Measurements from ENCODE around the gene CDH12.

DNA sequence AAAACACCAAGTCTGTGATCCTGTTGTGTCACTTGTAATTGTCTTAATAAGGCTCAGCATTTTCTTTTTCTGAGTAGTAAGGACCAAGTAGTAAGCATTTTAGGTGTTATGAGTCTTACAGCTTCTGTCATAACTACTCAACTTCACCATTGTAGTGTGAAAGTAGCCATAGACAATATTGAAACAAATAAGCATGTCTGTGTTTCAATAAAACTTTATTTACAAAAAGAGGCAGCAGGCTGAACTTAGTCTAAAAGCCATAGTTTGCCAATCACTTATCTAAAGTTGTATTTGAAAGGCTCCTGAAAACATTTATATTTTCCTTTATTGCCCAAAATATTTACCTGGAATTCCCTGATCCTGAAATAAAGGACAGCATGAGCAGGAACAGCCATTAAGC lies 796.1 kb downstream of the CDH12 start:
- TF ChIP-seq, protein P1, sequence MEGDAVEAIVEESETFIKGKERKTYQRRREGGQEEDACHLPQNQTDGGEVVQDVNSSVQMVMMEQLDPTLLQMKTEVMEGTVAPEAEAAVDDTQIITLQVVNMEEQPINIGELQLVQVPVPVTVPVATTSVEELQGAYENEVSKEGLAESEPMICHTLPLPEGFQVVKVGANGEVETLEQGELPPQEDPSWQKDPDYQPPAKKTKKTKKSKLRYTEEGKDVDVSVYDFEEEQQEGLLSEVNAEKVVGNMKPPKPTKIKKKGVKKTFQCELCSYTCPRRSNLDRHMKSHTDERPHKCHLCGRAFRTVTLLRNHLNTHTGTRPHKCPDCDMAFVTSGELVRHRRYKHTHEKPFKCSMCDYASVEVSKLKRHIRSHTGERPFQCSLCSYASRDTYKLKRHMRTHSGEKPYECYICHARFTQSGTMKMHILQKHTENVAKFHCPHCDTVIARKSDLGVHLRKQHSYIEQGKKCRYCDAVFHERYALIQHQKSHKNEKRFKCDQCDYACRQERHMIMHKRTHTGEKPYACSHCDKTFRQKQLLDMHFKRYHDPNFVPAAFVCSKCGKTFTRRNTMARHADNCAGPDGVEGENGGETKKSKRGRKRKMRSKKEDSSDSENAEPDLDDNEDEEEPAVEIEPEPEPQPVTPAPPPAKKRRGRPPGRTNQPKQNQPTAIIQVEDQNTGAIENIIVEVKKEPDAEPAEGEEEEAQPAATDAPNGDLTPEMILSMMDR (IDR thresholded peaks at IDR 0.05) = no peak
- no peak for TF ChIP-seq EP300 (IDR thresholded peaks at IDR 0.05)
